Astrocyte of the spinal cord (primary cell): ENCODE results near the gene ICOS.

ENCODE experiments used
- DNase-seq: peaks from one replicate; pipeline ENCODE4 v3.0.0; 2011; ENCODE audit warnings: low read depth, low spot score
- H3K4me3 ChIP-seq: 2 replicates; pipeline ENCODE4 v1.5.1; 2011; ENCODE audit warnings: low read depth, mild to moderate bottlenecking, low read length, moderate library complexity
- CTCF ChIP-seq: IDR thresholded peaks from 2 replicates; pipeline ENCODE4 v1.5.1; 2012; ENCODE audit warnings: low read depth, mild to moderate bottlenecking, low read length, inconsistent platforms
- in situ Hi-C: cut with HindIII; loops from 2 replicates; pipeline ENCODE4 v1.10.0; 2017; ENCODE audit warnings: low sequenced_read_pairs

Gene ICOS

GRCh38 chr2:203892207-203892606 is 44.4 kb upstream of the ICOS start:
- no peak for TF ChIP-seq CTCF
- in situ Hi-C loops: no loop called here
- no peak for DNase-seq
- H3K4me3 ChIP-seq: no peak overlapping the region

- TF ChIP-seq CTCF: no peak
- DNase-seq: no peak
- in situ Hi-C loops: no loop called here
Measured at GRCh38 chr2:203893401-203893800, 43.2 kb upstream of the ICOS start.

GRCh38 chr2:203893840-203894239 is 42.7 kb upstream of the ICOS start:
- in situ Hi-C loops: no loop called here
- no peak for TF ChIP-seq CTCF
- H3K4me3 ChIP-seq: no peak overlapping the region
- no peak for DNase-seq

More at GRCh38 chr2:203893401-203893800, 43.2 kb upstream of the ICOS start:
- H3K4me3 ChIP-seq: no peak overlapping the region

- in situ Hi-C loops: no loop called here
- no peak for DNase-seq
- no peak overlapping the region for H3K4me3 ChIP-seq
- no peak for TF ChIP-seq CTCF
Measured at GRCh38 chr2:203894262-203894661, 42.3 kb upstream of the ICOS start.

GRCh38 chr2:203897544-203897943 is 39.0 kb upstream of the ICOS start:
- DNase-seq: no peak
- no peak overlapping the region for H3K4me3 ChIP-seq
- in situ Hi-C loops: no loop called here
- no peak for TF ChIP-seq CTCF

- DNase-seq: no peak
- in situ Hi-C loops: no loop called here
- no peak overlapping the region for H3K4me3 ChIP-seq
- TF ChIP-seq CTCF: no peak
Measured at GRCh38 chr2:203898657-203899056, 37.9 kb upstream of the ICOS start.

- H3K4me3 ChIP-seq: no peak overlapping the region
- no peak for TF ChIP-seq CTCF
- in situ Hi-C loops: no loop called here
Measured at GRCh38 chr2:203900253-203900652, 36.3 kb upstream of the ICOS start.

More at GRCh38 chr2:203900253-203900652, 36.3 kb upstream of the ICOS start:
- DNase-seq: no peak
